Colonic mucosa (tissue), 4 donors: ENCODE results near the gene RETREG1. TPM values are rescaled to one million over a fixed set of nuclear protein-coding genes. Genes with fewer than 3 reads are reported as not detected.

Experiments used
- DNase-seq: peaks from one replicate; pipeline ENCODE4 v3.0.0-alpha.2; 2020
- H3K27ac ChIP-seq: fragments of 200-600 bp; one replicate; pipeline ENCODE4 v1.8.0; 2021
- H3K27me3 ChIP-seq: fragments of 200-600 bp; one replicate; pipeline ENCODE4 v1.8.0; 2021
- H3K36me3 ChIP-seq: fragments of 200-600 bp; one replicate; pipeline ENCODE4 v1.8.0; 2021
- H3K4me1 ChIP-seq: fragments of 200-600 bp; one replicate; pipeline ENCODE4 v1.8.0; 2021; ENCODE audit warnings: mild to moderate bottlenecking
- H3K4me3 ChIP-seq: fragments of 200-600 bp; one replicate; pipeline ENCODE4 v1.8.0; 2021
- H3K9ac ChIP-seq, 2 donors: one replicate each; pipeline ENCODE4 v1.7.0; 2013; ENCODE audit warnings: control low read depth in 2 of 2, low read depth in 2 of 2, low read length in 2 of 2
- H3K9me3 ChIP-seq: fragments of 200-600 bp; one replicate; pipeline ENCODE4 v1.8.0; 2021
- intact Hi-C: fragments of 100-400 bp; cut with DNase I; formaldehyde crosslinking; loops from one replicate; pipeline ENCODE4 v1.14.1; 2022
- total RNA-seq, 2 donors: library from RNA; stranded (reverse); fragmentation: NEBNext Ultra II Directional in 1 of 2; extraction: Animal tissue kit (Norgen Biotek cat#: 25700) in 1 of 2; gene quantifications; one replicate each; pipeline ENCODE4 v1.2.1, GENCODE V29; 2021
- TF ChIP-seq, protein P1 (sequence below): fragments of 200-600 bp; IDR thresholded peaks from one replicate; pipeline ENCODE4 v1.8.0; 2022; ENCODE audit warnings: antibody characterized with exemption, mild to moderate bottlenecking
- donor health status: healthy.
- donor health status: DM: no; HTN: no; CAD: no.
- donor health status: DM: no; HTN: no; CAD: no.

Gene RETREG1
- total RNA-seq, 2 donors from 2014 or later, result 49.9 to 56.8 TPM

DNA sequence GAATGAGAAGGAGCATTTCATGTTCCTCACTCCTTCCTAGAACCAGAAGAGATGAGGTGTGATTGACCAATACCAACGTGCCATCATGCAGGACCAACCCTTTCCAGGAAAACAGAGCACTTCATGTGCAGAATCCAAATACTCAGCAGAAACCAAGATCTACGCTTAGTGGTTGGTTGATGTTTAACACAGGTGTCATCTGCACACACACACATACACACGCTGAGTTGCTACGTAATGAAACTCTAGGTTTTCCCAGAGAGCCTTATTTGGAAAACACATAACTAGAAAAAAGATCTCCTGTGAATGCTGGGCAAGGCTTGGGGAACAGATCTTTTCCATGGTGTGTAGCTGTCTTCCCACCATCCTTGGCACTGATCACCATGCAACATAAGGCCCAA is 130.1 kb downstream of the RETREG1 start:
- H3K36me3 ChIP-seq, result no peaks in the 10 kb centered on the region
- no peaks in the 10 kb centered on the region for H3K27me3 ChIP-seq
- DNase-seq, result no peak
- peak overlapping the region; percentile 60 for H3K27ac ChIP-seq
- intact Hi-C loops, result no loop called here
- H3K9me3 ChIP-seq, result no peaks in the 10 kb centered on the region
- no peak overlapping the region for H3K9ac ChIP-seq
- TF ChIP-seq, protein P1, sequence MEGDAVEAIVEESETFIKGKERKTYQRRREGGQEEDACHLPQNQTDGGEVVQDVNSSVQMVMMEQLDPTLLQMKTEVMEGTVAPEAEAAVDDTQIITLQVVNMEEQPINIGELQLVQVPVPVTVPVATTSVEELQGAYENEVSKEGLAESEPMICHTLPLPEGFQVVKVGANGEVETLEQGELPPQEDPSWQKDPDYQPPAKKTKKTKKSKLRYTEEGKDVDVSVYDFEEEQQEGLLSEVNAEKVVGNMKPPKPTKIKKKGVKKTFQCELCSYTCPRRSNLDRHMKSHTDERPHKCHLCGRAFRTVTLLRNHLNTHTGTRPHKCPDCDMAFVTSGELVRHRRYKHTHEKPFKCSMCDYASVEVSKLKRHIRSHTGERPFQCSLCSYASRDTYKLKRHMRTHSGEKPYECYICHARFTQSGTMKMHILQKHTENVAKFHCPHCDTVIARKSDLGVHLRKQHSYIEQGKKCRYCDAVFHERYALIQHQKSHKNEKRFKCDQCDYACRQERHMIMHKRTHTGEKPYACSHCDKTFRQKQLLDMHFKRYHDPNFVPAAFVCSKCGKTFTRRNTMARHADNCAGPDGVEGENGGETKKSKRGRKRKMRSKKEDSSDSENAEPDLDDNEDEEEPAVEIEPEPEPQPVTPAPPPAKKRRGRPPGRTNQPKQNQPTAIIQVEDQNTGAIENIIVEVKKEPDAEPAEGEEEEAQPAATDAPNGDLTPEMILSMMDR, result no peak
- H3K4me3 ChIP-seq, result no peak overlapping the region
- no peaks in the 10 kb centered on the region for H3K4me1 ChIP-seq

DNA sequence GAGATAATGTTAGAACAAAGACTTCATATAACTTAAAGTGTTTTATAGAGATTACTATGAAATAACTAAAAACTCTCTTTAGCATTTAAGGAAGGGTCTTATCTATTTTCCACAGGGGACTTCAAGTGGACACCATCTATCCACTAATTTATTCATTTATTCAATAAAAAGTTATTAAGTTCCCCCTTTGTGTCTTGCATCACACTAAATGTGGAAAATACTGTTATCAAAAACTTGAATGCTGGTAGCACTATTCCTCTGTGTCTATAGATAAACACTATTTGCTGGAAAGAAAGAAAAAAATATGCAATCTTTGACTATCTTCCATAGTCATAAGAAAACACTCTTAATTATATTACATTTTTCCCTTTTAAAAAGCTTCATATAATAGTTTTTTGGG is 131.1 kb downstream of the RETREG1 start:
- intact Hi-C loops, result no loop called here
- Histone ChIP-seq H3K27me3 (no peaks in the 10 kb centered on the region), H3K9ac (no peak overlapping the region), H3K4me3 (no peak overlapping the region), H3K9me3 (no peaks in the 10 kb centered on the region), H3K4me1 (no peaks in the 10 kb centered on the region), H3K27ac (peak overlapping the region; percentile 10), H3K36me3 (no peaks in the 10 kb centered on the region)
- no peak for DNase-seq
- TF ChIP-seq, protein P1, result no peak

DNA sequence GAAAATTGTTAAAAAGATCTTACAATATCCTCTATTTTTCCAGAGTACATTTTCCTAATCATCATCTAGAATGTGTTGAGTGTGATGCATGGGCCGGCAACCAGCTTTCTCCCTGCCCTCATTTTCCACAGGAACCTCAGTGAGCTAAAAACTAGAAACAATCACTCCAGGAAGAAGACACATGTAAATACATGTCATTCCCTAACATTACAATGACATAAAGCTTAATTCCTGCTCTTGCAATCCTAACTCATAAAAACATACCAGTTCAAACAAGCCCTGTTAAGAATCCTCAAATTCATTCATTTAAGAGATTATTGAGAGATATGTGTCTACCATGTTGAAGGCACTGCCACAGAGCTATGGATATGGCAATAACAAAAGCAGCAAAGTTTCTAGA is 132.7 kb downstream of the RETREG1 start:
- intact Hi-C loops, result no loop called here
- Histone ChIP-seq H3K36me3 (no peaks in the 10 kb centered on the region), H3K27ac (peak overlapping the region; percentile 70), H3K9ac (no peak overlapping the region), H3K4me1 (no peaks in the 10 kb centered on the region), H3K27me3 (no peaks in the 10 kb centered on the region), H3K9me3 (no peaks in the 10 kb centered on the region), H3K4me3 (no peak overlapping the region)
- TF ChIP-seq, protein P1, result no peak
- DNase-seq, result no peak

GRCh38 chr5:16483361-16483760 is 133.4 kb downstream of the RETREG1 start:
- TF ChIP-seq, protein P1, result no peak
- intact Hi-C loops, result no loop called here
- H3K27ac ChIP-seq, result peak overlapping the region; percentile 70

GRCh38 chr5:16482891-16483290 is 133.9 kb downstream of the RETREG1 start:
- Histone ChIP-seq H3K4me3 (no peak overlapping the region), H3K9me3 (no peaks in the 10 kb centered on the region), H3K27ac (peak overlapping the region; percentile 70), H3K4me1 (no peaks in the 10 kb centered on the region), H3K36me3 (no peaks in the 10 kb centered on the region), H3K27me3 (no peaks in the 10 kb centered on the region), H3K9ac (no peak overlapping the region)
- TF ChIP-seq, protein P1, result no peak
- intact Hi-C loops, result no loop called here
- DNase-seq, result no peak

More at GRCh38 chr5:16483361-16483760, 133.4 kb downstream of the RETREG1 start:
- H3K4me1 ChIP-seq, result no peaks in the 10 kb centered on the region
- no peaks in the 10 kb centered on the region for H3K36me3 ChIP-seq
- DNase-seq, result peak; percentile 56
- H3K9me3 ChIP-seq, result no peaks in the 10 kb centered on the region
- peak overlapping the region in 1 of 2 donors; percentile 3 for H3K9ac ChIP-seq
- H3K4me3 ChIP-seq, result no peak overlapping the region
- no peaks in the 10 kb centered on the region for H3K27me3 ChIP-seq
